GM21786 (cell line): ENCODE results near the gene HLA-F.

Experiments used
- ATAC-seq: cut with Tn5 transposase; IDR thresholded peaks from one replicate; pipeline ENCODE4 v1.9.1; 2021; ENCODE audit not compliant: unreplicated experiment

HLA-F gene

DNA sequence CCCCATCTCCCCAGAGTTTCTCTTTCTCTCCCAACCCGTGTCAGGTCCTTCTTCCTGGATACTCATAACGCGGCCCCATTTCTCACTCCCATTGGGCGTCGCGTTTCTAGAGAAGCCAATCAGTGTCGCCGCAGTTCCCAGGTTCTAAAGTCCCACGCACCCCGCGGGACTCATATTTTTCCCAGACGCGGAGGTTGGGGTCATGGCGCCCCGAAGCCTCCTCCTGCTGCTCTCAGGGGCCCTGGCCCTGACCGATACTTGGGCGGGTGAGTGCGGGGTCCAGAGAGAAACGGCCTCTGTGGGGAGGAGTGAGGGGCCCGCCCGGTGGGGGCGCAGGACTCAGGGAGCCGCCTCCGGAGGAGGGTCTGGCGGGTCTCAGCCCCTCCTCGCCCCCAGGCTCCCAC is at the start of gene HLA-F:
TSS of gene HLA-F (plus strand) at position 173 of the 404 bp plus-strand sequence. CDS start at position 203, 30 bp downstream.
- peak; percentile 91 for ATAC-seq

DNA sequence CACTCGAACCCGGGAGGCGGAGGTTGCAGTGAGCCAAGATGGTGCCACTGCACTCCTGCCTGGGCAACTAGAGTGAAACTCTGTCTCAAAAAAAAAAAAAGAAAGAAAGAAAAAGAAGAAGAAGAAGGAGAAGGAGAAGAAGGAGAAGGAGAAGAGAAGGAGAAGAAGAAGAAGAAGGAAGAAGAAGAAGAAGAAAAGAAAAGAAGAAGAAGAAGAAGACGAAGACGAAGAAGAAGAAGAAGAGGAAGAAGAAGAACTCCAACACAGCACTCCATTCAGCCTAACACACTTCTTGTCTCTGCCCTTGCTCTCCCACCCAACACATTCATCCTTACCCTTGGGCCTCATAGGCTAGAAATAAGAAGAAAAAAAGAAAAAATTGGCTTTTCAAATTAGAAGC is 49.2 kb upstream of the HLA-F start:
- no peak for ATAC-seq

DNA sequence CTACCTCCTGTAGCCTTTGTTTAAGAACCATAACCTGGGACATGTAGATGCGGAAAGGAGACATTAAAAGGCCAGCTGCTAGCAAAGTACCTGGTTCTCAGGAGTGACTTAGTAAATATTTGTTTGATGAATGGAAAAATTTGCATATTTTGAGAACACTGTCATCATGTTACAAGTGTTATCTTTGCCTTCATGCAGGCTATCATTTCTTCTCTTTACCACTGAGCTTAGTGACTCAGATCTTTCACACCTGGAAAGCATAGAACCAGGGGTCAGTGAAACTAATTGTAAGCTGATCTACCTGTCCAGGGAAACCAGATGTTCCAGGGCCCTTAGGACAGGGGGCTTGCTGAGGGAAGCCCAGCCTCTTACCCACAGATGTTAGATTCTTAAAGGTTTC is 47.7 kb upstream of the HLA-F start:
- ATAC-seq: no peak

DNA sequence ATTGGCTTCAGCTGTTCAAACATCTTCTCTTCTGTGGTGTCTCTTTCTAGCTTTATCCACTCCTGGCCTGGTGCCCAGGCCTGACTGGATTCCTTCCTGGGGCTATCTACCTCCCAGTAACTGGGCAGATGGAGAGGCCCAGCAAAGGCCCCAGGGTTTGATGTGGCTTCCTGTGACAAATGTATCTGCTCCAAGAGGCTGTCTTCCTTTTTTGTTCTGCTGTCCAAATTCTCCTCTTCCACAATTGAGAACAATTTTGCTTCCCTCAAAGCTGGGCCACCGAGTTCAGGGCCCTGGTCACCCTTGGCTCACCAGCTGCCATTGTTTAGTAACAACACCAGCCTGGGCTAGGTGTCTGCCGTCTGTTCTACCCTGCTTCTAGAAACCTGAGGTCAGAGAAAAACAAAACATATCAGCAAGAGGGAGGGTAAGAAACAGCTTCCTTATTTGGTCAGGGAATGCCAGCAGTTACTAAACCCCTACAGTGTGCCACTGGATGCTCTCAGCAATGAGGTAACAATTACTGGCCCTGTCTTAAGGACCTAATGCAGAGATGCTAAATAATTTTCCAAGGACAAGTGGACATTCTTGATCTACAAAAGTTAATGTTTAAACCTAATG is 46.1 kb upstream of the HLA-F start:
- ATAC-seq: no peak

DNA sequence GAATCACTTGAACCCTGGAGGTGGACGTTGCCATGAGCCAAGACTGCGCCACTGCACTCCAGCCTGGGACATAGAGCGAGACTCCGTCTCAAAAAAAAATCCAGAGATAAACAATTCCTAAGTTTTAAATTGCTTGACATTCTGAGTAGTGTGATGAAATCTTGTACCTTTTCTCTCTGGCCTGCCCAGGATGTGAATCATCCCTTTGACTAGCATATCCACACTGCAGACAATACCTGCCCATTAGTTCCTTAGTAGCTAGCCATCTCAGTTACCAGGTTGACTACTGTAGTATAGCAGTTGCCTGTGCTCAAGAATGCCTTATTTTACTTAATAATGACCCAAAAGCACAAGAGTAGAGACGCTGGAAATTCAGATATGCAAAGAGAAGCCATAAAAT is 45.1 kb upstream of the HLA-F start:
- ATAC-seq: no peak

DNA sequence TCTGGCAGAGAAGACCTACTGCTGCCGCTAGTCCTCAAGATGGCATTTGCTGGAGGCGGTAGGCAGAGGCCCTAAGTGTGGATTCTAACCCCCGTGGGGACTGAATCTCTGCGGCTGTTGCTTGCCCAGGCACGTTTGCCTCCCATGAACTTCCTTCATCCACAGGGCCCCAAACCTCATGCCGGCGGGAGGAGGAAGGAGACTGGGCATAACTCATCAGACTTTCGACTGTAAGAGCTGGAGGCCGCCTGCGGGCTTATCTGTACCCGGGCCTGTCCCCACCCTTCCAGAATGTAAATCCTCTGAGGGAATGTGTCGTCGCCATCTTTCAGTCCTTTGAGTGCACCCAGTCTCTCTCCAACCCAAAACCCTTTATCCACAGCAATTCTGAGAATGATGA is 43.3 kb upstream of the HLA-F start:
- ATAC-seq: no peak

DNA sequence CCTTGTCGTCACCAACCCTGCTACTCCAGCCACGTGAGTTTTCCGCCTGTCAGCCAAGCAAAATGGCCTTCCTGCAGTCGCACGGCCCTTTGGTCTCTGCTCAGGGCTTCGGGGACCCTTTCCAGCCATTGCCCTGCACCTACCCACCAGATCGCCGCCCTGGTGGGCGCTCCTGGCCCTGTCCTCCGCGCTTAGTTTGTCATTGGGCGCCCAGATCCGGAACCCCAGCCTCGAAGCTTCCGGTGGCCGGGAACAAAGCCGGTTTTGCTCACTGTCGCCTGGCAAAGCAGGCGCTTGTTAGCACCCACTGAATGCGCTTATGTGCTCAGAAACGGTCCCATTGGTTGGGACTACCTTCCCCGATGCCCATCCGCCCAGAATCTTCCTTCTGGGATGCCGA is 42.8 kb upstream of the HLA-F start:
- no peak for ATAC-seq

DNA sequence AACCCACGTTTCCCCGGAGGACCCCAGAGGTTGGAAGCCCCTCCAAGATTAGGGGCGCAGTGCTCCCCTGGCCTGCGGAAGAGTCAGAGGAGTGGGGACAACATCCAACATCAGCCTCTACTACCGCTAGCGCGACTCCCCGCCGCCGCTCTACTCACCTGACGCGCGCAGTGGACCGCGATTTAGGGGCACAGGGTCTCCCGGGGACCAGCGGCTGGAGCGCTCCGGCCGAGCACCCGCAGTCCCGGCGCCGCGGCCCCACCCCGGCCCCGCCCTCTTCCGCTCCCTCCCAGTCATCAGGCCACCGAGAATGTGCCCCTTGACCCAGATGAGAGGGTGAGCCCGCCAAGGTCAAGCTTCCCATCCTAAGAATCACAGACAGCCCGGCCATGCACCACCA is 42.3 kb upstream of the HLA-F start, which contains the start of gene ZFP57:
TSS of gene ZFP57 (minus strand) at position 249 of the 400 bp plus-strand sequence. CDS start 4,149 bp downstream, outside the sequence.
- no peak for ATAC-seq

DNA sequence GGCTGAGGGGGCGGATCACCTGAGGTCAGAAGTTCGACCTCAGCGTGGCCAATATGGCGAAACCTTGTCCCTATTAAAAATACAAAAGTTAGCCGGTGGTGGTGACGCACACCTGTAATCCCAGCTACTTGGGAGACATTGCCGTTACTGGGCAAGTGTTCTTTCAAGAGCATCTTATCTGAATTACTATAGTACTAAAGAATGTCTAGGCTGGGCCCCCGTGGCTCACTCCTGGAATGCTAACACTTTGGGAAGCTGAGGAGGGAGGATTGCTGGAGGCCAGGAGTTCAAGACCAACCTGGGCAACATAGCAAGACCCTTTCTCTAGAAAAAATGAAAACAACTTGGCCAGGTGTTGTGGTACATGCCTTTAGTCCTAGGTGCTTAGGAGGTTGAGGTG is 41.4 kb upstream of the HLA-F start:
- no peak for ATAC-seq

DNA sequence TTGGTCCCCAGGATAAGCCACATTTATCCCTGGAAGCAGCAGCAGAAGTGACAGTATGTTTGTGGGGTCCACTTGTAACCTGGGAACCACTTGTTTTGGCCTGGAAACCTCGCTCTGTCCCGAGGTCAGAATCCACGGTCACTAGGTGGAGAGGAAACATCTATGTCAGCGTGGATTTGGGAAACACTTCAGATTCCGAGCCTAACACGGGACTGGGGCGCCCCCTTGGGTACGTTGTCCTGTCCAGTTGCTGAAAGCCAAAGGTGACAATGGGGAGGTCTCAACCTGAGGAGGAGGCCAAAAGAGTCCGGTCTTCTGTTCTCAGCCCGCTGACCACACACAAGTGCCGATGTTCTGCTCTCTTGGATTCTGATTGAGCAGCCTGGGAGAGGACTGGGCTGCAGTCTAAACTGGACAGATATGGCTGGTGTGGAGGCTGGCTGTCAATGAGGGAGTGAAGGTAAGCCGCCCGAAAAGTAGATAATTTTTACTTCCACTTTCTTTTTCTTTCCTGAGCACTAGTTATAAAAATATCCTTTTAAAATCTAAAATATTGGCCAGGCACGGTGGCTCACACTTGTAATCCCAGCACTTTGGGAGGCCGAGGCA is 37.4 kb upstream of the HLA-F start:
- ATAC-seq: no peak

DNA sequence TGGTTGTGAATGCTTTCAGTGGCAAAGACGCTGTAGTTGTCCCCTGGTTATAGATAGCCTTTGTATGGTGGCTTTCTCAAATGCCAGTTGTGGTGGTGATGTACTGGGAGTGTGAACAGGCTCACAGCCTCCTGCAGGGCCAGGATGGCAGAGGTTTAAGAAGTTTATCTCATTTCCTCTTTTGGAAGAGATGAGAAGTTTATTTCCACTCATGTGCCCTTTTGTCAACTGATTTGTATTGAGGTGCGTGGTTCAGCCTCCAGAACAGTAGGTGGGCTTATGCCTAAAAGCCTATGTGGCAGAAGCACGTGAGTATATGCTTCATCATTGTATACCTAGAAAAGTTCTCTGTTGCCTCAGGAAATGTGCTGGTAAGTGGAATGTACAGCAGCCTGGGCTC is 28.6 kb upstream of the HLA-F start:
- no peak for ATAC-seq

DNA sequence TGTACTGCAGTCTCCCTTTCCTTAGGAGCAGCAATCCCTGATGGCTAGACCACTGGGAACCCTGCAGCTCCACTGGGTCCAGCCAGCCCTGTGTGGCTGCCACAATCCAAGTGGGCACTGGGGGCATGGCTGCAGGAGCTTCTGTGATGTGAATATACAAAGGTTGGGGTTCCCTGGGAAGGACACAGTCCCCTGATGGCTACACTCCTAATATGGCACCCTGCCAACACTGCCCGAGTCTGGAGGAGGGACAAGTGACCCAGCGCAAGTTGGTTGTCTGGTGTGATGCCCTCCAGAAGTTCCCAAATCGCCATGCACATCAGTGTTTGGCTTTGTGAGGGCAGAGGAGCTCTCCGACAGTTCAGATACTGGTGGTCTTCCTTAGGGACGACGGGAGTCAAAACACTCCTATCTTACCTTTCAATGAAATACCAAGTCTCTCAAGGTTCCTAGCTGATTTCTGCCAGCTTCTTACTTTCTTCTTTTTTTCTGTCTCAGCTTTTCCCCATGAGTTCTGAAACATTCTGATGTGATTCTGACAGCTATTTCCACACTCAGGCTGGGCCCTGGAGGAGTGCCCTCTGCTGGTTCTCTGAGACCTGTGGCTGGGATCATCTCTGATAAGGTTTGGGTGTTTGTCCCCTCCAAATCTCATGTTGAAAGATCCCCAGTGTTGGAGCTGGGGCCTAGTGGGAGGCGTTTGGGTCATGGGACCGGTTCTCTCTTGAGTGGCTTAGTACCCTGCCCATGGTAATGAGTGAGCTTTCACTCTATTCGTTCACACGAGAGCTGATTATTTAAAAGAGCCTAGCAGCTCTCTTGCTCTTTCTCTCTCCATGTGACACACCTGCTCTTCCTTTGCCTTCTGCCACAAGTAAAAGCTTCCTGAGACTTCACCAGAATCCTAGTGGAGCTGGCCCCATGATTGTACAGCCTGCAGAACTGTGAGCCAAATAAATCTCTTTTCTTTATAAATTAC is 26.8 kb upstream of the HLA-F start:
- ATAC-seq: no peak

DNA sequence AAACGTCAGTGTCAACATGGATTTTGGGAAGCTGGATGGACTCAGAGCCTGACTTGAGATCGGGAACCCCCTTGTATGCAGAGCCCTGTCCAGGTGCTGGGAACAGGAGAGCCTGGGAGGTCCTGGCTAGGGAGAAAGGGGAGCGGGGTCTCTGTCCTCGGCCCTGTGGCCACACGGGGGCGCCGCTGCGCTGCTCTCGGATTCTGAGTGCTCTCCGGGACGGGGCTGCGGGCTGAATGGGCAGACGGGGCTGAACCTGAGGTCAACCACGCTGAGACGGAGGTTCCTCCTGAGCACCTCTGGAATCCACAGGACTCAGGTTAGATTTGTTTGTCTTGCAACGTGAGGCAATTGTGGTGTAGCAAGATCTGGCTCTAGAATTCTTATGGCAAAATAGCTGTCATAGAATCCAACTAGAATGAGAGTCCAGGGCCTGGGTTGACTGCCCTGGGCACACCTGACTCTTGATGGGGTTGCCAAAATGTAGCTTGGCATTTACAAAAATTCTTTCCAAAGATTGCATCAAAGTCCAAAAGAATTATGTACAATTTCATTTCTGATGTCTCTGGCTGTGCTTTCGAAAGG is 20.6 kb upstream of the HLA-F start:
- ATAC-seq: no peak

DNA sequence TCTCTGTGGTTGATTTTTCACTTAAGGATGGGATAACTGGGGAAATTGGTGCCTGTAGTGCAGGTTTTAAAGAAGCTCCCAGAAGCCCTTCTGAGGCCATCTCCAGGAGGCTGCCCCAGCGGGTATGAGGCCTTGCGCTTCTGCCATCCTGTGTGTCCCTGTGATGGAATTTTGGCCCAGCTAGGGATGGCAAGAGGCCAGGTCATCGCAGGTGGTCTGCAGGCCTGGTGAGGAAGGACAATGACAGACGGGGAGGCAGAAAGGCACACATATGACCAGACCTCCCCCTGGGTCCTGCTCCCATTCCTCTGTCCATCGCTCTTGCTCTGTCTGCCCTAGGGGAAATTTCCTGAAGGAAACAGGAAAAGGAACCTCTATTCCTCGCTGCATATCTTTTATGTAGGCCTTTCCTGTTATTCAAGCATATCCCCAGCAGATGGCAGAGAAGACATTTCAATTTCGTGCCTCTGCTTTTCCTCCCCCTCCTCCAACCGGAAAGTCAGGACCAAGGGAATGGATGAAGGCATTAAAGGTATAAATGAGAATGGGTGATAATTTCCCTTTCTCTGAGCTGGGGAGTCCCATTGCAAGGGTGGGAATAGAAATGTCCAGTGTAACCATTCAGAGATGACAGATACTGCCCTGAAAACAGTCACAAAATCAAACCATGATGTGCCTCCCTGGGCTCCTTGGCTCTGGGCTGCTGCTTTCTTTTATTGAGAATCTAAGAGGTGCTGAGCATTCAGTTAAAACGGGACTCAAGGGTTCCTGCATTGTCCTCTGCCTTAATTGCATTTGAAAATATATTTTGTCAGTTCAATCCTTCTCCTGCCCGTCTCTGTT is 17.6 kb upstream of the HLA-F start:
- no peak for ATAC-seq

DNA sequence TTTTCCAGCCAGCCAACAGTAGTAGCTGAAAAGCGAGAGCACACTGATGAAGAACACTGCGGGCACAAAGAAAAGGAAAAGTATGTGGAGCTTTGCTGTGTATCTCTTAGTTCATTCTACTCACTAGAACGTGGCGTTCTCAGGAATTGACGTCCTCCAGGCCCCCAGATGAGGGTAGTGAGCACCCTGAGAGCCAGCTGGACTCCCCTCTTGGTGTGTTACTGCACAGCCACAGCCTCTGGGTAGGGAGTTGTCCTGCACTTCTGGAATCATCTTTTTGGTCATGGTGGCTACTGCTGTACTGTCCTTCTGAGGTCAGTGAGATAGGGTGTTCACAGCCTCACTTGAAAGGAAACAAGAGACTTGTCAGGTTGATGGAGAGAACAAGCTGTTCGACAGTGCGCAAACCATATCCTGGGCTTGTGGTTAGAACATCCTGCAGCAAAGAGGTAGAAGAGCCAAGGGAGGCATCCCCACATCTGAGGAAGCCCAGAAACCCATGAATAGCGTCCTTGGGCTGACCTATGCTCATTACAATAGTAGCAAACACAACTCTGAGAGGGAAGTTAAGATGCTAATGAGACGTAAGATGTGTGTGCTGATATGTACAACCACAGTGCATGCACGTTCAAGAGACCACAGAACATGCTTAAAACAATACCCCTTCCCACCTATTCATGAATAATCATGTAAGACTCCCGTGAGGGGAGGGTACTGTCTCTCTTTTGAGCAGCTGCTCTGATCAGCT is 14.6 kb upstream of the HLA-F start:
- no peak for ATAC-seq

DNA sequence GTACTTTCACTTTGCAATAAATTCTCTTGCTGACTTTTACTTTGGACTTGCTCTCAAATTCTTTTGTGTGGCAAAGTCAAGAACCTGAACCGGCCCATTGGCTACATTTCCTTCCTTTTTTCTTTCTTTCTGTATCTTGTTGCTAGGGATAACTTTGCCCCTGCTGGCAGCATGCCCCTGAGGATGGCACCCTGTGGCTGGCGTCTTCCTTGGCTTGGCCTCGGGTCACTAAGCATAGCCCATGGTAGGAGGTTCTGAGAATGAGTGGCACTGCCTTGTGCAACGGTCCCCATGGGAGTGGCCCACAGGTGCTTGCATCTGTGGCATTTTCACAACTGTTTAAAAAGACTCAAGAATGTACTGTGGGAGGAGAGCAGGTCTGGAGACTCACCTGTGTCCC is 14.0 kb upstream of the HLA-F start:
- no peak for ATAC-seq

DNA sequence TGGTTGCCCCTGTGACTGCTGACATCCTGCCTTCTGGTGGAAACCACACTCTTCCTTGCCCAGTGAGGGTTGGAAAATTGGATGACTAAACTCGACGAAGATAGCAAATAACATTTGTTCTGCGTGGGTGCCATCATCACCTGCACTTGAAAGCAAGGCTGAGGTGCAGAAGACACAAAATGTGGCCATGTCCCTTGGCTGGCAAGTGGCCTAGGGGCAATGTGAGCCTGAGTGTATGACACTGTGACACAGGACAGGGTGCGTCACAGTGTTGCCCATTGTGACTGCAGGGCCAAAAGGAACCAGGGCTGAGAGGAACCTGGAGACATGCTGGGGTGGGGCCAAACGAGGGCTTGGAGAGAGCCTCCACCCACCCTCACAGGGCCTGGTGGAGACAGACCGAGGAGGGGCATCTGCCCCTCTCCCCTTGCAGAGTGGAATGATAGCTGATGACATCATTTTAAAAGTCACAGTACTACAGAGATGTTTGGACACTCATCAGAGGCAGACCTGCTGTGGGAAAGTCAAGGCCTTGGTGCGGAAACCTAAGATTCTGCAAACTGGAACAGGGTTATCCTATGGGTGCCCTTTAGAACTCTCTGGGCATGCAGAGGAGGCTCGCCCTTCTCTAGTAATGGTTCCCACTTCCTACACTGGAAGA is 12.8 kb upstream of the HLA-F start:
- no peak for ATAC-seq

DNA sequence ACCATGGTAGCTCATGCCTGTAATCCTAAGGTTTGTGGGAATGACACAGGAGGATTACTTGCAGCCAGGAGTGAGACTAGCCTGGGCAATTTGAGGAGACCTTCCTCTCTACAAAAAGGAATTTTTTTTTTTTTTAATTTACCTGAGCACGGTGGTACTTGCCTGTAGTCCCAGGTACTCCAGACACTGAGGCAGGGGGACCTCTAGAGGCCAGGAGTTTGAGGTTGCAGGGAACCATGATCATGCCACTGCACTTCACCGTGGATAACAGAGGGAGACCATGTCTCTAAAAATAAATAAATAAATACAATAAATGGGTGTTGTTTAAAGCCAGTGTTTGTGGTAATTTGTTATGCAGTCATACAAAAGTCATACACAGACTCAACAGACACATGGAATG is 2.4 kb upstream of the HLA-F start:
- ATAC-seq: no peak
